GM19455 (cell line): Measurements from ENCODE around the gene DNAJC25.
"Not testable (repeated sequence)": the region's sequence is repeated elsewhere in the genome, so short reads cannot be mapped to it uniquely, and the experiment has no call there.

Source experiments
- ATAC-seq: cut with Tn5 transposase; IDR thresholded peaks from one replicate; pipeline ENCODE4 v1.9.1; 2021; ENCODE audit not compliant: unreplicated experiment

DNAJC25 gene

GRCh38 chr9:111663301-111663823 lies 32.2 kb downstream of the DNAJC25 start:
- no peak for ATAC-seq

- ATAC-seq: no peak
These were observed 37.0 kb downstream of the DNAJC25 start for GRCh38 chr9:111668026-111668573.

- ATAC-seq: not testable (repeated sequence)
These were observed 37.5 kb downstream of the DNAJC25 start for GRCh38 chr9:111668601-111669000.

GRCh38 chr9:111674319-111674718 lies 43.2 kb downstream of the DNAJC25 start:
- ATAC-seq: no peak

GRCh38 chr9:111676116-111676515 lies 45.0 kb downstream of the DNAJC25 start:
- no peak for ATAC-seq

- ATAC-seq: no peak
These were observed 47.2 kb downstream of the DNAJC25 start for GRCh38 chr9:111678293-111678692.

- no peak for ATAC-seq
These were observed 48.1 kb downstream of the DNAJC25 start for GRCh38 chr9:111679199-111679598.

- ATAC-seq: no peak
These were observed 52.3 kb downstream of the DNAJC25 start for GRCh38 chr9:111683392-111683791.

GRCh38 chr9:111691672-111692329 lies 60.7 kb downstream of the DNAJC25 start:
- no peak for ATAC-seq

- ATAC-seq: no peak
These were observed 65.7 kb downstream of the DNAJC25 start for GRCh38 chr9:111696796-111697195.

GRCh38 chr9:111700776-111701175 lies 69.6 kb downstream of the DNAJC25 start:
- no peak for ATAC-seq
